Gastrocnemius medialis (tissue), 4 donors: ENCODE measurements around the gene WIPF3. TPM values are rescaled to one million over a fixed set of nuclear protein-coding genes. Genes with fewer than 3 reads are reported as not detected.
A peak's percentile ranks its signal among the peaks of the same experiment; 100 is the strongest.

Source experiments
- ATAC-seq, 2 donors: fragments of 150-250 bp; one replicate each; pipeline ENCODE4 v1.9.1; 2016
- DNase-seq, 2 donors: peaks; one replicate each; pipeline ENCODE4 v3.0.0-alpha.2; 2019
- H3K27ac ChIP-seq, 4 donors: fragments of 200-600 bp; sonication (generic); 1 replicate in 1 of 4; 2 replicates in 3 of 4; pipeline ENCODE4 v1.5.1; 2016 to 2018; ENCODE audit warnings: mild to moderate bottlenecking in 2 of 4, moderate library complexity in 1 of 4
- H3K27me3 ChIP-seq, 3 donors: fragments of 200-600 bp; sonication (generic) in 2 of 3; 1 replicate in 1 of 3; 2 replicates in 2 of 3; pipeline versions ENCODE4 v1.5.1 to v1.6.0; 2016 to 2019; ENCODE audit warnings: mild to moderate bottlenecking in 1 of 3, moderate library complexity in 1 of 3
- H3K36me3 ChIP-seq, 2 donors: fragments of 200-600 bp; sonication (generic) in 1 of 2; one replicate each; pipeline ENCODE4 v1.5.1; 2017 to 2018
- H3K4me1 ChIP-seq, 2 donors: fragments of 200-600 bp; sonication (generic) in 1 of 2; one replicate each; pipeline ENCODE4 v1.5.1; 2016 to 2017; ENCODE audit warnings: mild to moderate bottlenecking in 2 of 2
- H3K4me3 ChIP-seq, 4 donors: fragments of 200-600 bp; sonication (generic) in 3 of 4; 1 replicate in 1 of 4; 2 replicates in 3 of 4; pipeline ENCODE4 v1.5.1; 2016 to 2019; ENCODE audit warnings: mild to moderate bottlenecking in 2 of 4
- H3K9me3 ChIP-seq, 3 donors: fragments of 200-600 bp; sonication (generic) in 2 of 3; 1 replicate in 1 of 3; 2 replicates in 2 of 3; pipeline ENCODE4 v1.5.1; 2016 to 2019
- CTCF ChIP-seq, 5 experiments: fragments of 450-650 bp in 3 of 5; fragments of 200-600 bp in 2 of 5; sonication (generic) in 2 of 5; IDR thresholded peaks in 4 of 5; conservative IDR thresholded peaks in 1 of 5; 1 replicate in 4 of 5; 2 replicates in 1 of 5; pipeline ENCODE4 v1.5.1; 2016 to 2019; ENCODE audit warnings: antibody characterized with exemption in 5 of 5, mild to moderate bottlenecking in 3 of 5, moderate library complexity in 3 of 5
- POLR2A ChIP-seq, 2 donors: fragments of 450-650 bp; IDR thresholded peaks; one replicate each; pipeline ENCODE4 v1.6.1; 2017; ENCODE audit warnings: antibody characterized with exemption in 2 of 2, mild to moderate bottlenecking in 2 of 2, moderate library complexity in 2 of 2
- in situ Hi-C, 4 donors: fragments of 200-750 bp; cut with MboI; loops; one replicate each; pipeline versions ENCODE4 v1.15.0 to v1.8.0; 2017; ENCODE audit warnings: low sequenced_read_pairs in 4 of 4
- intact Hi-C: fragments of 100-400 bp; cut with DNase I; formaldehyde crosslinking; loops from one replicate; pipeline ENCODE4 v1.15.1; 2023; ENCODE audit warnings: low total_unique reads
- total RNA-seq, 4 donors: library from RNA; depleted of rRNA; stranded (reverse); fragments of >200 nt; gene quantifications; one replicate each; pipeline versions ENCODE4 v1.1.0 to v1.2.3, GENCODE V29; 2016

Gene WIPF3
- total RNA-seq, 4 donors from 2014 or later, result 4.2 to 9.9 (median 8.3) TPM

GRCh38 chr7:29883462-29884398, 77.4 kb downstream of the WIPF3 start:
- H3K27me3 ChIP-seq, result no peaks in the 10 kb centered on the region
- intact Hi-C loops (no loop called here), in situ Hi-C loops (no loop called here)
- H3K27ac ChIP-seq, result no peak overlapping the region
- no peak overlapping the region for H3K4me3 ChIP-seq
- ATAC-seq (peak in 1 of 2 donors; percentile 54), DNase-seq (peak in 1 of 2 donors; percentile 30)
- TF ChIP-seq CTCF (IDR thresholded peaks at IDR 0.05 in 4 of 5, conservative IDR thresholded peaks at IDR 0.05 in 1 of 5), result no peak
- TF ChIP-seq POLR2A (IDR thresholded peaks at IDR 0.05), result no peak
- H3K36me3 ChIP-seq, result peaks cover 0 to 4% of the 10 kb centered on the region in 2 donors
- no peaks in the 10 kb centered on the region for H3K9me3 ChIP-seq
- H3K4me1 ChIP-seq, result no peaks in the 10 kb centered on the region

GRCh38 chr7:29884399-29885272, 78.3 kb downstream of the WIPF3 start:
- Histone ChIP-seq H3K27me3 (no peaks in the 10 kb centered on the region), H3K27ac (no peak overlapping the region), H3K4me3 (no peak overlapping the region), H3K4me1 (no peaks in the 10 kb centered on the region), H3K36me3 (peaks cover 0 to 13% of the 10 kb centered on the region in 2 donors), H3K9me3 (no peaks in the 10 kb centered on the region)
- in situ Hi-C loops, result no loop called here
- ATAC-seq (no peak), DNase-seq (no peak)
- no peak for TF ChIP-seq POLR2A (IDR thresholded peaks at IDR 0.05)
- TF ChIP-seq CTCF (IDR thresholded peaks at IDR 0.05 in 4 of 5, conservative IDR thresholded peaks at IDR 0.05 in 1 of 5), result no peak
- intact Hi-C loops, result no loop called here

- in situ Hi-C loops (no loop called here), intact Hi-C loops (no loop called here)
- DNase-seq, result no peak
- no peak overlapping the region for H3K4me3 ChIP-seq
- TF ChIP-seq POLR2A (IDR thresholded peaks at IDR 0.05) (no peak), CTCF (IDR thresholded peaks at IDR 0.05 in 4 of 5, conservative IDR thresholded peaks at IDR 0.05 in 1 of 5) (no peak)
- ATAC-seq, result no peak
- no peaks in the 10 kb centered on the region for H3K9me3 ChIP-seq
- H3K4me1 ChIP-seq, result no peaks in the 10 kb centered on the region
- H3K27ac ChIP-seq, result no peak overlapping the region
- no peaks in the 10 kb centered on the region for H3K27me3 ChIP-seq
- peaks cover 0 to 17% of the 10 kb centered on the region in 2 donors for H3K36me3 ChIP-seq
Measured at GRCh38 chr7:29885626-29886025, 79.3 kb downstream of the WIPF3 start.

GRCh38 chr7:29886827-29887226, 80.5 kb downstream of the WIPF3 start:
- no peaks in the 10 kb centered on the region for H3K4me1 ChIP-seq
- in situ Hi-C loops (no loop called here), intact Hi-C loops (no loop called here)
- peaks cover 0 to 17% of the 10 kb centered on the region in 2 donors for H3K36me3 ChIP-seq
- DNase-seq, result no peak
- no peak for ATAC-seq
- H3K27ac ChIP-seq, result no peak overlapping the region
- TF ChIP-seq CTCF (IDR thresholded peaks at IDR 0.05 in 4 of 5, conservative IDR thresholded peaks at IDR 0.05 in 1 of 5) (no peak), POLR2A (IDR thresholded peaks at IDR 0.05) (no peak)
- H3K4me3 ChIP-seq, result no peak overlapping the region
- no peaks in the 10 kb centered on the region for H3K27me3 ChIP-seq
- H3K9me3 ChIP-seq, result no peaks in the 10 kb centered on the region
